HG03439 (cell line): Measurements from ENCODE around the gene POU6F2.
"Not testable (repeated sequence)": the region's sequence is repeated elsewhere in the genome, so short reads cannot be mapped to it uniquely, and the experiment has no call there.

Experiments used
- ATAC-seq: cut with Tn5 transposase; IDR thresholded peaks from one replicate; pipeline ENCODE4 v1.9.1; 2021; ENCODE audit warnings: mild to moderate bottlenecking, moderate library complexity; ENCODE audit not compliant: unreplicated experiment

Gene POU6F2

DNA sequence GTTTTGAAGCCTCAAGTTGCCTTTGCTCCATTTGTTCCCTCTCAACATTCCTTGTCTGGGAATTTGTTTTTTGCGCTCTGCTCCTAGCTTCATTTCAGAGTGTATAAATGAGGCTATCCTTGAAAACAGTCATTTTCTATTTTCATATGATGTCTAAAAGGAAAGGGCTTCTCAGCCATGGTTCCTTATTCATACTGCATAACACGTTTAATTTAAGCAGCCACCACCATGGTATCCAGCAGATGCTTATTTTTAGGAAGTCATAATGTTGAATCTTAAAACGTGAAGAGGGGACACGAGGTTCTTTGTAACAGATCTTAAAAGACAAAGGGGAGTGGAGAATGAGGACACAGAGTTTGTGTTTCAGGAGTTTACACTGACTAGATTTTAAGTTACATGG lies 14.5 kb downstream of the POU6F2 start:
- ATAC-seq, result no peak

DNA sequence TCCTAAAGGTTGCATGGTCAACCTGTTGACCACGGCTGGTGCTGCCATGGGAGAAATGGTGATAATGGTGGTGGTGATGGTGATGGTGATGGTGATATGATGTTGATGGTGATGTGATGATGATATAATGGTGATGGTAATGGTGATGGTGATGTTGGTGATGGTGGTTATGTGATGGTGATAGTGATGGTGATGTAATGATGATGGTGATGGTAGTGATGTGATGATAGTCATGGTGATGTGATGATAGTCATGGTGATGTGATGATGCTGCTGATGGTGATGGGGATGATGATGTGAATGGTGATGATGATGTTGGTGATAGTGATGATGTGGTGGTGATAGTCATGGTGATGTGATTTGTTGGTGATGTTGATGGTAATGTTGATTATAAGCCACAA lies 23.9 kb downstream of the POU6F2 start:
- ATAC-seq, result no peak

DNA sequence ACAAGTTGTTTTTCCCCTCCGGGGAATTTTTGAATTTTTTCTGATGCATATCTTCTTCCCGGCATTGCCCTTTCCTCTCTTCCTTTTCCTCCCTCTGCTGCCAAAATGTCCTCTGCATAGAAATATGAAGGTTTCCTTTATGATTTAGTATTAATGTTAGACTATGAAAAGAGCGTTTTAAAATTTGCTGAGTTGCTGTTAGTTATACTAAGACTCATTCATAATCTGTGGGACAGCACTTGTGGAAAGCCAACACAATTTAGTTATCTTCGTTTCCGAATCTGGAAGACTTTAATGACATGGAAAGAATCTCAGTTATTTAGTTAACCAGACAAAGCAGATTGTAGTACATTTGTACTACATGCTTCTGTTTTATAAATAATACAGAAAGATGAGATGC lies 25.0 kb downstream of the POU6F2 start:
- ATAC-seq, result no peak

DNA sequence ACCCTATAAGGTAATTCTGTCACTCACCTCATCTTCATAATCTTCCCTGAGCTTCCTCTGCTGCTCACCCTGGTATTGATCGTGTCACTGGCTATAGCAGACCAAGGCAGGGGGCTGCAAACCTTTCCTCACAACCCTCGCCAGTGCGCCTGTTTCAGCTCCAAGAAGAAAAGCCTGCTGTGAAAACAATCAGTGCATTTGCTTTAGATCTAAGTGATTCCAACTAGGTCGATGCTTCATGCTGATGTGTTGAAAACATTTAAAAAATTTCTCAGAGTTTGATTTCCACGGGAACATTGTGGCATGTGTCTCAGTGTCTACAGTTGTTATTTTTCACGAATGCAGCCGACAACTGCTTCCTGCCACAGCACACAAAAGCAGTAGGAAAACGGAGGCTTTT lies 27.3 kb downstream of the POU6F2 start:
- no peak for ATAC-seq

DNA sequence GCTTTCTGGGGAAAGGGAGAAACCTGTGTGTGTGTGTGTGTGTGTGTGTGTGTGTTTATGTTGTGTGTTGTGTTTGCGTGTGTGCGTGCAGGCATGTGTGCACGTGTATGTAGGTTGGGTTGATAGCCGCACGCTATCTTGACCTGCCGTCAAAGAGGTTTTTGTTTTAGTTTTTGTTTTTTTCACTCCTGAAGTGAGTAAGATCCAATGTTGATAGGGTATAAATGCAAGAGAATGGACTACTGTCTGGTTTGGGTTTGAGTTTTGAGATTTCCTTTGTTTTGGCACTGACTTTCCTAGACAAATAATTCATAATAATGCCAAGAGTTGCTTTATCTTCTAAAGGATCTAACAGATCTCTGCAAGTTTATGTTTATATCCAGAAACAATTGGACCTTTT lies 27.8 kb downstream of the POU6F2 start:
- no peak for ATAC-seq

DNA sequence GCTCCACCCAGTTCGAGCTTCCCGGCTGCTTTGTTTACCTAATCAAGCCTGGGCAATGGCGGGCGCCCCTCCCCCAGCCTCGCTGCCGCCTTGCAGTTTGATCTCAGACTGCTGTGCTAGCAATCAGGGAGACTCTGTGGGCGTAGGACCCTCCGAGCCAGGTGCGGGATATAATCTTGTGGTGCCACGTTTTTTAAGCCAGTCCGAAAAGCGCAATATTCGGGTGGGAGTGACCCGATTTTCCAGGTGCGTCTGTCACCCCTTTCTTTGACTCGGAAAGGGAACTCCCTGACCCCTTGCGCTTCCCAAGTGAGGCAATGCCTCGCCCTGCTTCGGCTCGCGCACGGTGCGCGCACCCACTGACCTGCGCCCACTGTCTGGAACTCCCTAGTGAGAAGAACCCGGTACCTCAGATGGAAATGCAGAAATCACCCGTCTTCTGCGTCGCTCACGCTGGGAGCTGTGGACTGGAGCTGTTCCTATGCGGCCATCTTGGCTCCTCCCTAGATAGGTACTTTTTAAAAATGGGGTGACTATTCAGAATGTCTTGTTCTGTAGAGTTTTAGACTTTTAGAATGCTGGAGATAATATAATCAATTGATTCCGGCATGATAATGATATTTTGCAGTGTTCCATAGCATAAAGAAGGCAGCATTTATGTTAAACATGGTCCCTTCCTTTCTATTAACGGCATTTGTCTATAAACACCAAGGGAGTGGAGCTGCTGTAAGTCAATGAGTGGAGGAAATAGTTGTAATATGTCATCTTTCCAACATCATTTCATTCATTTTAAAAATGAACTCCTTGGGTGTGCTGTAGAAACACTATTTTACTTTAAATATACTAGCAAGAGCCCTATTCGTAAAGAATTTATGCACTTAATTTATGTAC lies 35.6 kb downstream of the POU6F2 start:
- ATAC-seq, result not testable (repeated sequence)

DNA sequence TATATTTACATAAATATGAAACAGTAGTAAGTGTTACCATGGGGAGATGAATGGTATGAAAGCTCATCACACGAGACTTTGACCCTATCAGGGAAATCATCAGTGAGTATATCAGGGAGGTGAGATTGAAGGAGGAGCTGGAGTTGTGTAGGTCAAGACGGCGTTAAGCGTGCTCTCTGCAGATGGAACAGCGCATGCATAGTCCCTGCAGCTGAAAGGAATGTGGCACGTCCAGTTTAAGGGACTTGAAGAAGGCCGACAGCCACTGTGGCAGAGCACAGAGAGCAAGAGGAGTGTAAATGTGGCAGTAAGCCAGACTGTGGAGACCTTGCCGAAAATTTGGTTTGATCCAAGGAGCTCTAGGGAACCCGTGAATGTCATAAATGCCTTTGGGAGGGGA lies 38.9 kb downstream of the POU6F2 start:
- no peak for ATAC-seq

DNA sequence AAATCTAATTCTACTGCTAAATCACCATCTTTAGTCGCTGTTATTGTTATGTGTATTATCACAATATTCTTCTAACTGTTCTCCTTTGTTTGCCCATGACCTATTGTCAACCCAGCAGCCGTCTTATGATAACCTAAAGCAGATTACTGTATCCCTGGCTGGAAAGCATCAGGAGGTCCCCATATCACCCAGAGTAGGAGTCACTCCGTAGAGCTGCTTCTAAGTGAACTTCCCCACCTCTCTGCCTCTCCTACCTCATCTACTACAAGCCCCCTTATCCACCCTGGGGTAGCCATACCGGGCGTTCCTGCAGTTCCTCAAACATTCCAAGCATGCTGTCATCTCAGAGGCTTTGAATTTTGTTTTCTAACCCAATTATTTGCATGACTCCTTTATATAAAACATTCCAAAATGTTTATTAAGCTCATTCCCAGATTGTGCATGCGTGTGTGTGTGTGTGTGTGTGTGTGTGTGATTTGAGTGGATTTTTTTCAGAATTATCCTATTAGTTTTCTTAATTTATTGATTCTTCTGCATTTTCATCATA lies 39.7 kb downstream of the POU6F2 start:
- no peak for ATAC-seq

DNA sequence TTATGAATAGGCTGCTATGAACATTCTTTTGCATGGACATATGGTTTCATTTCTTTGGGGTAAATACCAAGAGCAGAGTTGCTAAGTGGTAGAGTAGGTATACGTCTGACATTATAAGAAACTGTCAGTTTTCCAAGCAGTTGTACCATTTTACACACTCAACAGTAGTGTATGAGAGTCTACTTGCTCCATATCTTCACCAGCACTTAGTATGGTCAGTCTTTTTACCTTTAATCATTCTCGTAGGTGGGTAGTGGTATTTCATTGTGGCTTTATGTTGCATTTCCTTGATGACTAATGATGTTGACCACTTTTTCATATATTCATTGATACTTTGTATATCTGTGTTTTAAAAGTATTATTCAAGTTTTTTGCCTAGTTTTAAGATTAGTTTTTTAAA lies 45.1 kb downstream of the POU6F2 start:
- ATAC-seq, result no peak

DNA sequence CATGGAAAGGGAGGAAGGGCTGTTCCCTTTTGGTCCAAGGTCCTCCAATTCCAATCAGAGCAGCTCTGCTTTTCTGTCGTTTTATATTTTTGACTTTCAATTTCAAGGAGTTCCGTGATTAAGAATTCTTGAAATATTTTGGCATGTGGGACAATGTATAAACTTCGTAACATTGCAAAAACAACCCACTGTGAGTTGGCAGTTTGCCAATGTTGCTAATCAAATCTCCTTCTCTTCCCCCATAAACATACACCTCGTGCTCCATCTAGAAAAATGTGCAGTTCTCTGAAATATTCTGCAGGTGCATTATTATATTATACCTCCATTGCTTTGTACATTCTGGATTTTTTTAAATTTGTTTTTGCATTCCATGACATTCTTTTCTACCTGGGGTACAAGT lies 49.8 kb downstream of the POU6F2 start:
- no peak for ATAC-seq

DNA sequence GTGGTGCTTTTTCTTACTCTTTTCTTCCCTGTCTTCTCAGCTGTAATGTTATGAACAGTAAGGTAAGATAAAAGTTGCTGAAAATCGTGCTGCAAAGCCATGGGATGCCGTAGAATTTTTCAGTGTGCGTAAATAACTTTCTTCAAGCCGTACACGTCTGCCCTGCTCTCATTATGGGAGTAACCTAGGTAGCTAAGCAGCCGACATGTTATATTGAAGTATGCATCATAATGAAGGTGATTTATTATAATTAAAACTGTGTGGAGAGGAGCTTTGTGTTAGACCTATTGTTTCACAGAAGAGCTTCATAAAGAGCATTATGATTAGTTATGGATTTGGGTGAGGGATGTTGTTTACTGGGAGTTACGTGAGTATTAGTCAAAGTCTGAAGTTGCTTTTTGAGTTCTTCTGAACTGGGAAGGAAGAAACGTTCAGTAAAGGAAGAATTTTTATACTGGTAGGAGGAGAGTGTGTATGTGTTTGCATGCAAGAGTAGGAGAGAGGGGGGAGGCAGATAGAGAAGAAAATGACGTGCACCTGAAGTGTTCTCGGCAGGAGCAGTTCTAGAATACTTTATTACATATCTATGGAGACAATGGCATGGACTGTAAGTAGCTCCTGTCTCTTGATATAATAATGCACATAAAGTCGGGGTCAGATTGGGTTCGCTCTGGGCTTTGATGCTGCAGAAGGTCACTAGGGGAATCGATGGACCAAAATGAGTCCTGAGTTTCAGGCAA lies 56.3 kb downstream of the POU6F2 start:
- no peak for ATAC-seq

DNA sequence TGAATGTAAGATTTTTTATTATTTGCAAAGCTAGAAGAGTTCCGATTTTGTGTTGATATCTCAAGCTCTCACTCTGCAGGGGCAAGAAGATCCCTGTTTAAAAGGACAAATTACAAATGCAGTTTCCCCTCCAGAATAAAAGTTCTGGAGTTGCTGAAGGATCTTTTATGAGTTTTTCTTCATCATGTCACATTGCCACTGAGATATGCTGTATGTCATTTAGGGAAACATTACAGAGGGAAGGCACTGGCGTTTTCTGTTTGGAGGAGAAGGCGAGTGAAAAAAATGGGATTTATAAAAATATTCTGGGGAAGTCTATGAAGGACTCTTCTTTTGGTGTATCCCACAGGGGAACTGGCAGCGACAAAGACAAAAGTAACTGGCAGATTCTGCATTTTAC lies 57.4 kb downstream of the POU6F2 start:
- ATAC-seq, result no peak

DNA sequence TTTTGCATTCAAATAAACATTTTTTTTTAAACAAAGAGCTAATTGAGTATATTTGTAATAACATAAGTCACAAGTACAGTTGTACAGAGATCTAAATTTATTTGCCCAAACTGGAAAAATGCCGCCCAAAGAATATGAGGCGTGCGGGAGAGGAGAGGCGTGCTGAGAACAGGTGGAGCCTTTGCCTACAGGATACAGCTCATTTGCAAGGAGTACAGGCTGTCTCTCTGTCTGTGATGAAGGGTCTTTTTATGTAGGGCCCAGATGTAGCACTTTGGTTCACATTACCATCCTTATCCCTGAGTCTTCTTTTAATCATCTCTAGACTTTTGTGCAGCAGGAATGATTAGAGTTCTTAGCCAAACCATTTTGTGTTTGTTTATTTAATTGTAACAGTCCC lies 58.2 kb downstream of the POU6F2 start:
- no peak for ATAC-seq

DNA sequence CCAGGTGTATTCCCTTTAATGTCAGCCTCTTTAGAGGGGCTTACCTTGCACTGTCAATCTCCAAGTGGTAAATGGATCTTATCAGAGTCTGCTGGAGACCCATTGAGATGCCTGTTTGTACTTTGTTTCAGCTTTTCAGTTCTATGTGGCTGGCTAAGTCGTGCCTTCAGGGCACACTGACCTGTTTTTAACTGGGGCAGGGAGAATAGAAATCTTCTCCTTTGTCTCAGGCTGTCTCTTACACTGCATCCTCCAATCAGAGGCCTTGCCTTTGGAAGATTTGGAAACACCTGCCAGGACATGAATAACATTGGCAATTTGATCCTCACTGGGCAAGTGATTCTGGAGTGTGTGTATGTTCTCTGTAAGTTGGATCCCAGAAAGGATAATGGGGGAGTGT lies 65.0 kb downstream of the POU6F2 start:
- no peak for ATAC-seq

DNA sequence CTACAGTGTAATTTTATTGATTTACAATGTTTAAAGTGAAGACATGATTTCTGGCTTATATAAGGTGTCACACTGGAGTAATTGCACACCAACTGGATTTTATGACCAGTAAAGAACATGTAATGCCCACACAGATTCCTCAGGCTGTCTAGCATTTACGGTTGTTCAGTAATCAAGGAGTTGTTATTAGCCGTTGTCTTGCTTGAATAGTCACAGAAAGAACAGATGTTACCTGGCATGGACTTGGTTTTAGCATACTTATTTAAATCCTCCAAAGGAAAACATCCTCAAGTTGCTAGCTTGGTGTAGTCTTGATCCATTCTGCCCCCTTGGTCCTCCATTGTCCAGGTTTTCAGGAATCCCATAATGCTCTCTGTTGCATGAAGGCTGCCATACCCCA lies 65.8 kb downstream of the POU6F2 start:
- no peak for ATAC-seq

DNA sequence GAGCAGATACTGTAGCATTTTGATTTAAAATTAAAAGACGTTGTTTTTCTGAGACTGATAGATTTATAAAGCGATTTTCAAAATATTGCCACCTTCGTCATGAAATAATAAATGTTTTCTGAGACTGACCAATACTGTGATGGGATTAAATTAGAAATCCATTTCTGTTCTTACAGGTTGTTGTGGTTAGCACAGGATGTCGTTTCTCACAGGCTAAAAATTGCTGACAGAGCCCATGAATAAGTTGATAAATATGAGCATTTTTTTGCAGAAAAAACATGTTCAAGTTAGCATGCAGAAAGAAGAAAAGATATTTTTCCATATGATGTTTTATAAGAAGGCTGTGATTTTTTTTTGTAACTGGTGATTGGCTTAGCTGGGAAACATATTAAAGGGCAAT lies 66.8 kb downstream of the POU6F2 start:
- ATAC-seq, result no peak

DNA sequence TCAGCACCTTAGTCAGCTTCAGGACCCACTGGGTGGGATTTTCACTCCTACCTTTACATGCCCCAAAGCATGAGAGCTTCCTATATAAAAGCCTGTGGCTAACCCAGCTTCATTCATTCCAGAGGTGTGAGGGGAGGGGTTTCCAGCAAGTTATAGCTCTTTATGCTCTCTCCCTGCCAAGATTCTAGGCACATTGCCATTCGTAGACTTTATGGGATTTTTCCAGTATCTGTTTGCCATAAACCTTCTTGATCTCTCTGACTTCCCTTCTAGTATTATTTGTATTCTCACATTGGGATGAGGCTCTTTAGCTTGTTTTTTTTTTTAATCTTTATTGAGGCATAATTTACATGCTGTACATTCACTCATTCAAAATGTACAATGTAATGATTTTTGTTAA lies 67.5 kb downstream of the POU6F2 start:
- no peak for ATAC-seq

DNA sequence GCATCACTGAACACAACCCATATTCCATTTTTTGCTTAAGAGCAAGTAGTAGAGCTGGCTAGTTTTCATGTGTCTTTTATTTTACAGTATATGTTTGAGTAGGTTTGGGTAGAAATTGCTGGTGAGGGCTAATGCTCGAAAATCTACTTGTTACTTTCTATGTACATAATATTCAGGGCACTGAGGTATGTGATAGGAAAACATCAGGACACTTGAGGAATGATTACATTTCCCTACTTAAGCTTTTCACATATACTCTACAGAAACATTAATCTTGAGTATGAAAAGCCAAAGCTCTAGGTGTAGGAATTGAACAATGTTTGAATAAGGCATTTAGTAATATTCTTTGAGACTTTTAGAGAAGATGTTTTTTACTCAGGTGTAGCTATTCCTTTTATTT lies 73.6 kb downstream of the POU6F2 start:
- no peak for ATAC-seq

DNA sequence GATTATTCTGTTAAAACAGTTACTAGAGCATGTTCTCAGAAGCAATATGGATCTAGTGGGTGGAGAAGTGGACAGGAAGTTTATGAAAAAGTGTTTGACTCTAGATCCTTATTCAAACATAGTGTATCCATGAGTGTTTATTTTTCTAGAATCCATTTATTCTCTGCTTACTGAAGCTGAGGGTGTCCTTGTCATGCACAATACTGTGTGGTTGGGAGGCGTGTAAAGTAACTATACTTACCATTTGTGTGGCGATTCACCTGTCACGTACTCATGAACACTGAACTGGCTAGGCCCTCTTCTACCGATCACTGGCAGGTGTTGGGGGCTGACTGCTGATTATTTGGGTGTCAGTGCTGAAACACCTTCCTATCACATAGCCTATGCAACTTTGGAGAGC lies 74.0 kb downstream of the POU6F2 start:
- ATAC-seq, result no peak

DNA sequence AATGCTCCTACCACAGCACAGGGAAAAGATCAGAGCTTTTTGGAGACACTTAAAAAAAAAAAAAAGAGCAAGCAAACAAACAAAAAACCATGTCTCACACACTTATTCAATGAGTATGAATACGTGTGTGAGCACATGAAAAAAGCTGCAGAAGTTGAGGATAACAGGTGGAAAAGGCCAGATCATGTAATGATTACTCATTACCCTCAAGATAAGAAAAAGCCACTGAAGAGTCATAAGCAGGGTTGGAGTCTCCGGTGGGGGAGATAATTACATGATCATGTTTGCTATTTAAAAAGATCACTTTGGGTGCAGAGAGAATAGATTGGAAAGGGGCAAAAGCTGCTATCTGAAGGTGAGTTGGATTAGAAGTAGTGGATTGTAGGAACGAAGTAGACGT lies 77.0 kb downstream of the POU6F2 start:
- ATAC-seq, result no peak

DNA sequence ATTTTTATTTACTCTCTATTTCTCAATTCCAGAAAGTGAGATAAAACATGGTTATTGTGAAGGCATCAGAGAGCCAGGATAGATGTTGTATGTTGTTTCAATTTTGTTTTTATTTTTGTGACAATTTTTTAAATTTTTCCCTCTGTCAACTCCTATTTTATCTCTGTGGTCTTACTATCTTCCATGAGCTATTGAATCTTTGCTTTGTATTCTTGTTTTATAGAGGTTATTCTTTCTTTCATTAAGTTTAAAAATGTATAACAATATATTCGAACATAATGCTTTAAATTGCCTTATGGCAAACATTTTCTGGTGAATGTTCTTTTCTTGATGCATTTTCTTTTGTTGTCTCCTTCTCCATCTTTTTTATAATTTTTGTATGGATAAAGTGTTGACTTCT lies 78.4 kb downstream of the POU6F2 start:
- ATAC-seq, result no peak

DNA sequence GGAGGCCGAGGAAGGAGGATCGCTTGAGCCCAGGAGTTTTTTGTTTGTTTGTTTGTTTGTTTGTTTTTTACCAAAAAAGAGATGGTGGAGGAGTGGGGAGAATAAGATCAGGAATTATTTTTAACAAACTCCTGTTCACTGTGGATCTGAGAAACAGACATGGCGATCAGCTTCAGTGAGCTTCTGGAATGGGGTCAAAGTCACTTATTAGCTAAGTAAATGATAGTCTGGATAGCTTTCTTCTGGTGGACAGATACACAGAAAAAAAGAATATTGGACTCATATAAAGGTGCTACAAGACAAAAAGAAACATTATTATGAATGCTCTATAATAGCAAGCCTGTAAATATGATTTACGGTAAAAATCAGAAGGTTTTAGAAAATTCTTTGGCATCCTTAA lies 85.1 kb downstream of the POU6F2 start:
- no peak for ATAC-seq
